Activated T-helper 1 cell treated with anti-CD3 and anti-CD28 coated beads, Interleukin-12 subunit alpha, Interleukin-12 subunit beta, Interleukin-2, Interleukin-4 antibody, amounts not matched to agents 30 ng/mL and 10 ng/mL and 1 ng/mL, durations not matched to agents 14 hours and 24 hours and 36 hours (primary cell): ENCODE data around the gene C11orf68. TPM values are rescaled to one million over a fixed set of nuclear protein-coding genes. Genes with fewer than 3 reads are reported as not detected.
A peak's percentile ranks its signal among the peaks of the same experiment; 100 is the strongest.

ENCODE experiments used
- DNase-seq: peaks from one replicate; pipeline ENCODE4 v3.0.0; 2021; ENCODE audit warnings: low spot score
- H3K27ac Mint-ChIP-seq: one replicate; pipeline ENCODE4 v1.8.0; 2021; ENCODE audit warnings: mild to moderate bottlenecking, mixed read lengths
- H3K27me3 Mint-ChIP-seq: one replicate; pipeline ENCODE4 v1.8.0; 2022; ENCODE audit warnings: mild to moderate bottlenecking, moderate library complexity, mixed read lengths; ENCODE audit not compliant: insufficient read depth
- H3K36me3 Mint-ChIP-seq: one replicate; pipeline ENCODE4 v1.8.0; 2021; ENCODE audit warnings: low read depth, mixed read lengths
- H3K4me1 Mint-ChIP-seq: one replicate; pipeline ENCODE4 v1.8.0; 2021; ENCODE audit warnings: low read depth, mixed read lengths
- H3K4me3 Mint-ChIP-seq: one replicate; pipeline ENCODE4 v1.8.0; 2021; ENCODE audit warnings: mild to moderate bottlenecking, moderate library complexity, mixed read lengths
- H3K9me3 Mint-ChIP-seq: one replicate; pipeline ENCODE4 v1.8.0; 2021; ENCODE audit warnings: mixed read lengths
- intact Hi-C: fragments of 100-400 bp; cut with micrococcal nuclease; formaldehyde crosslinking; loops from one replicate; pipeline ENCODE4 v1.15.1; 2024
- total RNA-seq: library from RNA; stranded (reverse); gene quantifications from 2 replicates; pipeline ENCODE4 v1.2.3, GENCODE V29; 2022

Gene C11orf68
- 18.5 and 21.4 TPM in 2 replicates for total RNA-seq

- peak within 1 kb of the TSS; percentile 94 for H3K4me3 Mint-ChIP-seq
Measured at GRCh38 chr11:65918211-65919140, at the start of gene C11orf68. C11orf68 (minus strand) TSS chr11:65919062; CDS start chr11:65919031, 31 bp downstream.

DNA sequence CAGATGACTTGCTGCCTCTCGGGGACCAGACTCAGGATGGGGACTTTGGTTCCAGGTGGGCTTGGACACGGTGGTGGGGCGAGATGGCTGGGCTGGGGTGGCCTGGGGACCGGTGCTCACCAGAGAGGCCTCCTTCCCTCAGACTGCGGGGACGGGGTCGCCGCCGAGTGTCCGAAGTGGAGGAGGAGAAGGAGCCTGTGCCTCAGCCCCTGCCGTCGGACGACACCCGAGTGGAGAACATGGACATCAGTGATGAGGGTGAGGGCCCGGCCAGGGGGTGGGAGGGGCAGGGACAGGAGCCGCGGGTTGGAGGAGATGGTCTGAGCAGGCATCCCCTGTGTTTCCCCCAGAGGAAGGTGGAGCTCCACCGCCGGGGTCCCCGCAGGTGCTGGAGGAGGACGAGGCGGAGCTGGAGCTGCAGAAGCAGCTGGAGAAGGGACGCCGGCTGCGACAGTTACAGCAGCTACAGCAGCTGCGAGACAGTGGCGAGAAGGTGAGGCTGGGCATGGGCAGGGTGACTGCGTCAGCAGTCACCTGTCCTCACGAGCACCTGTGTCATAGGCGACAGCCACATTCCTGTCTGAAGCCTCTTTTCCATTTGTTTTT, 48.6 kb upstream of the C11orf68 start:
- no peak overlapping the region for H3K4me3 Mint-ChIP-seq
- peaks cover 38% of the 10 kb centered on the region for H3K4me1 Mint-ChIP-seq
- H3K27ac Mint-ChIP-seq = no peak overlapping the region
- intact Hi-C loops = no loop called here
- H3K36me3 Mint-ChIP-seq = peaks cover 55% of the 10 kb centered on the region
- DNase-seq = no peak
- no peaks in the 10 kb centered on the region for H3K27me3 Mint-ChIP-seq
- H3K9me3 Mint-ChIP-seq = no peaks in the 10 kb centered on the region

More at GRCh38 chr11:65918211-65919140, at the start of gene C11orf68:
- no peak for DNase-seq
- peaks cover 17% of the 10 kb centered on the region for H3K4me1 Mint-ChIP-seq
- H3K36me3 Mint-ChIP-seq = peaks cover 30% of the 10 kb centered on the region
- H3K27ac Mint-ChIP-seq = peak within 1 kb of the TSS; percentile 84
- H3K9me3 Mint-ChIP-seq = no peaks in the 10 kb centered on the region
- no peaks in the 10 kb centered on the region for H3K27me3 Mint-ChIP-seq
- intact Hi-C loops = loop anchor here (1.0 kb wide), 10 partner anchors 10 to 303 kb away; partner anchors contain the start of genes BANF1, CCDC85B, EIF1AD and FOSL1

GRCh38 chr11:65965986-65966762, 47.3 kb upstream of the C11orf68 start:
- Mint-ChIP-seq H3K4me3 (no peak overlapping the region), H3K36me3 (peaks cover 55% of the 10 kb centered on the region), H3K27ac (no peak overlapping the region), H3K4me1 (peaks cover 35% of the 10 kb centered on the region), H3K27me3 (no peaks in the 10 kb centered on the region), H3K9me3 (no peaks in the 10 kb centered on the region)
- no peak for DNase-seq
- intact Hi-C loops = no loop called here

DNA sequence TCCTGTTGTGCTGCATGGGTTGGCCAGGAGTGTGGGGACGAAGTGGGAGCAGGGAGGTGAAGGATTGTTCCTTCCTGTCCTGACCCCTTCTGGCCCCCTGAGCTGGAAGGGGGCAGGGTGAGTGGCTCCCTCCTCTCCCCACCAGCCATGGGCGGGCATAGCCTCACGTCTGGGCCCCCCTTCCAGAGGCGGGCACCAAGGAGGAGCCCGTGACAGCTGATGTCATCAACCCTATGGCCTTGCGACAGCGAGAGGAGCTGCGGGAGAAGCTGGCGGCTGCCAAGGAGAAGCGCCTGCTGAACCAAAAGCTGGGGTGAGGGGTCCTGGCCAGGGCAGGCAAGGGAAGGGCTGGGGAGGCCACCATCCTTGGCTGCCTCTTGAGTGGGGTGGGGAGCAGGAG, 46.0 kb upstream of the C11orf68 start:
- peaks cover 48% of the 10 kb centered on the region for H3K36me3 Mint-ChIP-seq
- H3K4me1 Mint-ChIP-seq = peaks cover 35% of the 10 kb centered on the region
- intact Hi-C loops = loop anchor here (5.0 kb wide), 1 partner anchor 302 kb away; the partner anchor contains the start of gene RAB1B
- no peaks in the 10 kb centered on the region for H3K27me3 Mint-ChIP-seq
- no peak for DNase-seq
- H3K27ac Mint-ChIP-seq = no peak overlapping the region
- H3K9me3 Mint-ChIP-seq = no peaks in the 10 kb centered on the region
- H3K4me3 Mint-ChIP-seq = peak overlapping the region; percentile 15

DNA sequence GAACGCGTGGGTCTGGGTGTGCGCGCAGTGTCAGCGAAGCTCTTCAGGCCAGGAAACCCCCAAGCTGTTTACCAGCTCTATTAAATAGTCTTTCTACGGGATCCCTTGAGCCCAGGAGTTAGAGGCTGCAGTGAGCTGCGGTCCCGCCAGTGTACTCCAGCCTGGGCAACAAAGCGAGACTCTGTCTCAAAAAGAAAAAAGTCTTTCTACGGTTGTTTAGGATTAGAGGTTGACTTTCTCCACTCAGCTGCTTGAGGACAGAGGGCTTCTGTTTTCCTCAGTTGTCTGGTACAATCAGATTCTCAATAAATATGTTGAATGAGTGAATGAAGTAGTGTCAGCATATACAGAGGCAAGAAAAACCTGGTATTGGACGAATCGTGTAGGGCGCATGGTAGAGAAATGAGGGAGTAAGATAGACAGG, 43.3 kb upstream of the C11orf68 start:
- intact Hi-C loops = loop anchor here (5.0 kb wide), 1 partner anchor 305 kb away; the partner anchor contains the start of gene RAB1B
- DNase-seq = no peak
- H3K4me3 Mint-ChIP-seq = peak overlapping the region; percentile 98
- peaks cover 33% of the 10 kb centered on the region for H3K4me1 Mint-ChIP-seq
- no peaks in the 10 kb centered on the region for H3K9me3 Mint-ChIP-seq
- H3K27me3 Mint-ChIP-seq = no peaks in the 10 kb centered on the region
- peaks cover 39% of the 10 kb centered on the region for H3K36me3 Mint-ChIP-seq
- H3K27ac Mint-ChIP-seq = peak overlapping the region; percentile 86

GRCh38 chr11:65961267-65962140, 42.6 kb upstream of the C11orf68 start, which contains the start of gene SART1:
SART1 (plus strand) TSS chr11:65961734; CDS start chr11:65961781, 47 bp downstream.
- Mint-ChIP-seq H3K9me3 (no peaks in the 10 kb centered on the region), H3K36me3 (peaks cover 35% of the 10 kb centered on the region), H3K4me1 (peaks cover 40% of the 10 kb centered on the region), H3K4me3 (peak within 1 kb of the TSS; percentile 98), H3K27me3 (no peaks in the 10 kb centered on the region), H3K27ac (peak within 1 kb of the TSS; percentile 99)
- peak; percentile 94 for DNase-seq
- intact Hi-C loops = loop anchor here (1.0 to 5.0 kb wide), 9 partner anchors 28 to 346 kb away; partner anchors contain the start of genes BANF1, C11orf68, DRAP1 and EIF1AD

DNA sequence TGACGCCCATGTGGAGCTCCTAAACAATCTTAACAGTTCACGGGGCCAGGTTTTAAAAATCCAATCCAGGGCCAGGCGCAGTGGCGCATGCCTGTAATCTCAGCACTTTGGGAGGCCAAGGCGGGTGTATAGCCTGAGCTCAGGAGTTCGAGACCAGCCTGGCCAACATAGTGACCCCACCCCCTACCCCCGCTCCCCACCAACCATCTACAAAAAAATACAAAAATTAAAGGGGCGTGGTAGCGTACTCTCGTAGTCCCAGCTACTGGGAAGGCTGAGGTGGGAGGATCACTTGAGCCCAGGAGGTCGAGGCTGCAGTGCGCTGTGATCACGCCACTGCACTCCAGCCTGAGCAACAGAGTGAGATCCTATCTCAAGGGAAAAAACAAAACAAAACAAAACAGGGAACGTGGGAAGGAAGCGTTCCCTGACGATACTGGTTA, 42.0 kb upstream of the C11orf68 start:
- Mint-ChIP-seq H3K4me1 (peaks cover 41% of the 10 kb centered on the region), H3K9me3 (no peaks in the 10 kb centered on the region), H3K27ac (peak overlapping the region; percentile 99), H3K27me3 (no peaks in the 10 kb centered on the region), H3K4me3 (peak overlapping the region; percentile 98), H3K36me3 (peaks cover 32% of the 10 kb centered on the region)
- intact Hi-C loops = loop anchor here (1.0 to 5.0 kb wide), 9 partner anchors 28 to 346 kb away; partner anchors contain the start of genes BANF1, C11orf68, DRAP1 and EIF1AD
- no peak for DNase-seq

DNA sequence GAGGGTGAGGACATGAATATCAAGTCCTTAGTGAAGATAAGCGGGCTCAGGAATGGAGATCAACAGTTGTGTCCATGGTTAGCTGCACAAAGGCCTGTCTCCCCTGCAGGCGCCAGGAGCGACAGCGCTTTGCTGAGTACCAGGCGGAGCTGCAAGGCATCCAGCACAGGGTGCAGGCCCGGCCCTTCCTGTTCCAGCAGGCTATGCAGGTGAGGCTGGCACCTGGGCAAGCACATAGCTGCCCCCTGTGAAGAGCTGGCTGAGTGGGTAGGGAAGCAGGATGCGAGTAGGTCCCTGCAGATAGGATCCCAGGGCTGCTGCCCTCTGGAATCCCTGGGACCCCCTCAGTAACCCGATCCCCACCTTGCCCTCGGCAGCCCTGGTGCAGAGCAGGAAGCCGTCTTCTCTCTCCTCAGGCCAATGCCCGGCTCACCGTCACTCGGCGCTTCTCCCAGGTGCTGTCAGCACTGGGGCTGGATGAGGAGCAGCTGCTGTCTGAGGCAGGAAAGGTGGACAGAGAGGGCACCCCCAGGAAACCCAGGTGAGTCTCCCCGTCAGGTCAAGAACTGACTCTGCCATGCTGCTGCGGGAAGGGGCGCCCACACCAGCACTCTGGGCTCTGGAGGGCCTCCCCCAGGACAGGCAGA, 40.0 kb upstream of the C11orf68 start:
- DNase-seq = no peak
- H3K9me3 Mint-ChIP-seq = no peaks in the 10 kb centered on the region
- no peak overlapping the region for H3K27ac Mint-ChIP-seq
- no peaks in the 10 kb centered on the region for H3K27me3 Mint-ChIP-seq
- peaks cover 17% of the 10 kb centered on the region for H3K36me3 Mint-ChIP-seq
- intact Hi-C loops = no loop called here
- H3K4me1 Mint-ChIP-seq = peaks cover 34% of the 10 kb centered on the region
- H3K4me3 Mint-ChIP-seq = no peak overlapping the region

DNA sequence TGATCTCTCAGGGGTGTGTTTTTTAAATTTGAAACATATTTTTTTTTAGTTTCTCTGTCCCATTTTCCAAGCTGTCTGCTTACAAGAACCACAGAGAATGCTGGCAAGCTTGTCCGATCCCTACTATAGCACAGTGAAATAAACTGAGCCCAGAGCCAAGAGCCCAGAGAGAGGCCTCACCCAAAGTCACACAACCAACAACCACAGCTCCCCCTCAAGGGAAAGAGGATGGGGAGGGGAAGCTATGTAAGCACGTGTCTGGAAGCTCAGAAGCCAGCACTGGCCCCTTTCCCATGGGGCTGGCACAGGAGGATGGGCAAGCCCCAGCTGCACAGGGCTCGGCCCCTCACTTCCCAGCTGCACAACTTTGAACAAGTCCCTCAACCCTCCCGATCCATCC, 39.4 kb upstream of the C11orf68 start:
- peak overlapping the region; percentile 77 for H3K27ac Mint-ChIP-seq
- intact Hi-C loops = no loop called here
- H3K4me3 Mint-ChIP-seq = no peak overlapping the region
- no peaks in the 10 kb centered on the region for H3K9me3 Mint-ChIP-seq
- H3K36me3 Mint-ChIP-seq = peaks cover 14% of the 10 kb centered on the region
- no peak for DNase-seq
- H3K27me3 Mint-ChIP-seq = no peaks in the 10 kb centered on the region
- H3K4me1 Mint-ChIP-seq = peaks cover 28% of the 10 kb centered on the region

DNA sequence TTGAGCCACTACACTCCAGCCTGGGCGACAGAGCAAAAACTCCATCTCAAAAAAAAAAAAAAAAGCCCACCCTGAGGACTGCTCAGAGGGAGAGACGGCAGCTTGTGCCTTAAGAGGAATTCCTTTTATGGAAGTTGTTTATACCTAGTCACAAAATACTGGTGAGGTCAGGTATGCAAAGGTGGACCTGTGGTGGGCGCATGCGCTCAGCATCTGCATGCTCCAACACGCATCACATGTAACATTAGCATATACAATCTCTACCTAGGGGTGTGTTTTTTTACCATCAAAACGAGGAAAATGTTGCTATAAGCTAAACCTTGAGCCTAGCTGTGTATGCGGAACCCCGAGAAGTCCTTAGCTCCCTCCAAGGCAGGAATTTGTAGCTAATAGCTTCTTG, 35.9 kb upstream of the C11orf68 start:
- H3K4me3 Mint-ChIP-seq = no peak overlapping the region
- DNase-seq = no peak
- intact Hi-C loops = no loop called here
- H3K27me3 Mint-ChIP-seq = peaks cover 7% of the 10 kb centered on the region
- no peaks in the 10 kb centered on the region for H3K36me3 Mint-ChIP-seq
- no peak overlapping the region for H3K27ac Mint-ChIP-seq
- H3K9me3 Mint-ChIP-seq = no peaks in the 10 kb centered on the region
- H3K4me1 Mint-ChIP-seq = peaks cover 15% of the 10 kb centered on the region

- H3K27me3 Mint-ChIP-seq = peaks cover 7% of the 10 kb centered on the region
- H3K4me1 Mint-ChIP-seq = peaks cover 15% of the 10 kb centered on the region
- H3K36me3 Mint-ChIP-seq = no peaks in the 10 kb centered on the region
- intact Hi-C loops = no loop called here
- H3K27ac Mint-ChIP-seq = no peak overlapping the region
- no peak overlapping the region for H3K4me3 Mint-ChIP-seq
- DNase-seq = no peak
- no peaks in the 10 kb centered on the region for H3K9me3 Mint-ChIP-seq
Measured at GRCh38 chr11:65953471-65953870, 34.6 kb upstream of the C11orf68 start.
